GM19397 (cell line): Measurements from ENCODE around the gene CACNA1B.

Source experiments
- ATAC-seq: cut with Tn5 transposase; IDR thresholded peaks from one replicate; pipeline ENCODE4 v1.9.1; 2021; ENCODE audit warnings: mild to moderate bottlenecking, moderate library complexity; ENCODE audit not compliant: unreplicated experiment

CACNA1B gene

GRCh38 chr9:137918331-137919094 is 40.9 kb downstream of the CACNA1B start:
- ATAC-seq: no peak

GRCh38 chr9:137919095-137919465 is 41.5 kb downstream of the CACNA1B start:
- ATAC-seq: no peak

- ATAC-seq: no peak
These were observed 42.1 kb downstream of the CACNA1B start for GRCh38 chr9:137919649-137920141.

- ATAC-seq: no peak
These were observed 43.2 kb downstream of the CACNA1B start for GRCh38 chr9:137920753-137921152.

- ATAC-seq: no peak
These were observed 46.6 kb downstream of the CACNA1B start for GRCh38 chr9:137924169-137924568.

GRCh38 chr9:137924761-137925369 is 47.3 kb downstream of the CACNA1B start:
- ATAC-seq: no peak

GRCh38 chr9:137943655-137944054 is 66.1 kb downstream of the CACNA1B start:
- no peak for ATAC-seq

- ATAC-seq: no peak
These were observed 68.0 kb downstream of the CACNA1B start for GRCh38 chr9:137945581-137945980.

- ATAC-seq: no peak
These were observed 69.4 kb downstream of the CACNA1B start for GRCh38 chr9:137946993-137947392.

- ATAC-seq: no peak
These were observed 71.1 kb downstream of the CACNA1B start for GRCh38 chr9:137948642-137949041.

- ATAC-seq: no peak
These were observed 71.7 kb downstream of the CACNA1B start for GRCh38 chr9:137949260-137949659.

- ATAC-seq: no peak
These were observed 73.5 kb downstream of the CACNA1B start for GRCh38 chr9:137951107-137951506.

GRCh38 chr9:137951597-137952490 is 74.3 kb downstream of the CACNA1B start:
- no peak for ATAC-seq

- no peak for ATAC-seq
These were observed 75.5 kb downstream of the CACNA1B start for GRCh38 chr9:137952976-137953666.

- ATAC-seq: no peak
These were observed 76.3 kb downstream of the CACNA1B start for GRCh38 chr9:137953683-137954438.

- no peak for ATAC-seq
These were observed 77.6 kb downstream of the CACNA1B start for GRCh38 chr9:137955224-137955570.

- no peak for ATAC-seq
These were observed 78.0 kb downstream of the CACNA1B start for GRCh38 chr9:137955586-137955985.

GRCh38 chr9:137956039-137956438 is 78.5 kb downstream of the CACNA1B start:
- ATAC-seq: no peak

- ATAC-seq: no peak
These were observed 79.3 kb downstream of the CACNA1B start for GRCh38 chr9:137956688-137957385.
